Astrocyte (in vitro differentiated cells and primary cell): ENCODE data around the gene TNIK.

Experiments used
- CTCF ChIP-seq: IDR thresholded peaks from 2 replicates; pipeline ENCODE4 v1.5.1; 2011; ENCODE audit warnings: low read depth, mild to moderate bottlenecking, inconsistent platforms, low read length, moderate library complexity; ENCODE audit not compliant: insufficient read depth
- EZH2 ChIP-seq: IDR thresholded peaks from 2 replicates; pipeline ENCODE4 v1.6.1; 2012; ENCODE audit warnings: mild to moderate bottlenecking, low read length, inconsistent platforms; ENCODE audit not compliant: insufficient read depth

GRCh38 chr3:171458864-171459136 is 1.4 kb downstream of the TNIK start:
- TF ChIP-seq CTCF: no peak
- TF ChIP-seq EZH2: no peak
